ENCODE measurements around the gene MYO15B. TPM values are rescaled to one million over a fixed set of nuclear protein-coding genes. Genes with fewer than 3 reads are reported as not detected.

Gene MYO15B
- total and polyA plus RNA-seq, 2 of the 13 experiments (the other 11 are each of a cell fraction or from before 2014, with no cell fraction given): 2.8 to 8.1 TPM

GRCh38 chr17:75610103-75610984 is 22.7 kb downstream of the MYO15B start (continued):
- TF ChIP-seq ZKSCAN1 (IDR thresholded peaks at IDR 0.05; ENCODE audit: low read length) (no peak), MTA3 (CRISPR knock-in tag; IDR thresholded peaks at IDR 0.05) (no peak), DNMT1 (CRISPR knock-in tag; IDR thresholded peaks at IDR 0.05) (no peak), ZNF891 (CRISPR knock-in tag; IDR thresholded peaks at IDR 0.05) (no peak), E2F5 (CRISPR knock-in tag; conservative IDR thresholded peaks at IDR 0.05) (no peak), ZHX1 (CRISPR knock-in tag; IDR thresholded peaks at IDR 0.05; ENCODE audit: low read depth) (no peak), THAP7 (CRISPR knock-in tag; IDR thresholded peaks at IDR 0.05) (no peak), SMAD9 (CRISPR knock-in tag; IDR thresholded peaks at IDR 0.05) (no peak), BCL6 (CRISPR knock-in tag; IDR thresholded peaks at IDR 0.05) (no peak), ATF2 (CRISPR knock-in tag; IDR thresholded peaks at IDR 0.05) (no peak), ZNF441 (CRISPR knock-in tag; IDR thresholded peaks at IDR 0.05; ENCODE audit: borderline replicate concordance) (no peak), ZNF567 (CRISPR knock-in tag; IDR thresholded peaks at IDR 0.05; ENCODE audit: borderline replicate concordance) (no peak), ZNF615 (CRISPR knock-in tag; IDR thresholded peaks at IDR 0.05; ENCODE audit: borderline replicate concordance) (no peak), ZBTB25 (CRISPR knock-in tag; IDR thresholded peaks at IDR 0.05) (no peak), ZNF24 (IDR thresholded peaks at IDR 0.05) (no peak), ZNF652 (CRISPR knock-in tag; IDR thresholded peaks at IDR 0.05; ENCODE audit: borderline replicate concordance, low read depth) (no peak), MEIS1 (CRISPR knock-in tag; IDR thresholded peaks at IDR 0.05; ENCODE audit: borderline replicate concordance) (no peak), NFYC (CRISPR knock-in tag; IDR thresholded peaks at IDR 0.05) (no peak), ZNF574 (CRISPR knock-in tag; IDR thresholded peaks at IDR 0.05) (no peak), FLYWCH1 (CRISPR knock-in tag; IDR thresholded peaks at IDR 0.05) (no peak)

All from HepG2 (cell line).